Measurements from ENCODE around the gene ECT2L.

ECT2L gene

GRCh38 chr6:138795809-138796603, at the start of gene ECT2L:
Gene ECT2L, plus strand, starts transcription at chr6:138796087. Its CDS starts 17,188 bp downstream, at chr6:138813275.
- no peak for DNase-seq

GRCh38 chr6:138752017-138752416, 43.9 kb upstream of the ECT2L start:
- DNase-seq = no peak

GRCh38 chr6:138757136-138757535, 38.8 kb upstream of the ECT2L start:
- DNase-seq = no peak

- DNase-seq = peak; percentile 48
Measured at GRCh38 chr6:138765896-138766655, 29.8 kb upstream of the ECT2L start.

- no peak for DNase-seq
Measured at GRCh38 chr6:138769102-138769676, 26.7 kb upstream of the ECT2L start.

GRCh38 chr6:138772596-138773176, 23.2 kb upstream of the ECT2L start:
- DNase-seq = no peak

GRCh38 chr6:138773177-138774091, 22.5 kb upstream of the ECT2L start, which contains the start of gene CCDC28A:
Gene CCDC28A, plus strand, starts transcription at chr6:138773769. Its CDS starts 2,352 bp downstream, at chr6:138776121.
- peak; percentile 93 for DNase-seq

GRCh38 chr6:138774370-138774769, 21.5 kb upstream of the ECT2L start:
- no peak for DNase-seq

GRCh38 chr6:138776659-138777058, 19.2 kb upstream of the ECT2L start:
- no peak for DNase-seq

- no peak for DNase-seq
Measured at GRCh38 chr6:138778331-138778730, 17.6 kb upstream of the ECT2L start.

- no peak for DNase-seq
Measured at GRCh38 chr6:138782243-138782642, 13.6 kb upstream of the ECT2L start.

- no peak for DNase-seq
Measured at GRCh38 chr6:138785079-138785478, 10.8 kb upstream of the ECT2L start.

- DNase-seq = no peak
Measured at GRCh38 chr6:138785980-138786379, 9.9 kb upstream of the ECT2L start.

GRCh38 chr6:138787138-138787537, 8.7 kb upstream of the ECT2L start:
- no peak for DNase-seq

- DNase-seq = no peak
Measured at GRCh38 chr6:138796771-138797170, 884 bp downstream of the ECT2L start.

- DNase-seq = no peak
Measured at GRCh38 chr6:138797806-138798446, 2.0 kb downstream of the ECT2L start.

- no peak for DNase-seq
Measured at GRCh38 chr6:138800377-138801150, 4.7 kb downstream of the ECT2L start.

GRCh38 chr6:138803331-138803730, 7.4 kb downstream of the ECT2L start:
- no peak for DNase-seq

- DNase-seq = no peak
Measured at GRCh38 chr6:138803861-138804260, 8.0 kb downstream of the ECT2L start.

GRCh38 chr6:138805016-138805765, 9.3 kb downstream of the ECT2L start:
- no peak for DNase-seq
